ENCODE measurements around the gene POPDC3. TPM values are rescaled to one million over a fixed set of nuclear protein-coding genes. Genes with fewer than 3 reads are reported as not detected.

POPDC3 gene
- total RNA-seq, 4 donors from 2014 or later = not detected

GRCh38 chr6:105153676-105154075 is 26.1 kb downstream of the POPDC3 start:
- no peaks in the 10 kb centered on the region for H3K9me3 ChIP-seq
- WGBS = 83% methylated on average over 3 of the region's 3 CpGs
- H3K4me1 ChIP-seq = no peaks in the 10 kb centered on the region
- no peak overlapping the region for H3K27ac ChIP-seq
- no peaks in the 10 kb centered on the region for H3K27me3 ChIP-seq
- no peak overlapping the region for H3K4me3 ChIP-seq
- TF ChIP-seq EP300 (IDR thresholded peaks at IDR 0.05) = no peak
- no peak for TF ChIP-seq POLR2AphosphoS5 (IDR thresholded peaks at IDR 0.05)
- TF ChIP-seq POLR2A (IDR thresholded peaks at IDR 0.05) = no peak
- TF ChIP-seq, protein P1, sequence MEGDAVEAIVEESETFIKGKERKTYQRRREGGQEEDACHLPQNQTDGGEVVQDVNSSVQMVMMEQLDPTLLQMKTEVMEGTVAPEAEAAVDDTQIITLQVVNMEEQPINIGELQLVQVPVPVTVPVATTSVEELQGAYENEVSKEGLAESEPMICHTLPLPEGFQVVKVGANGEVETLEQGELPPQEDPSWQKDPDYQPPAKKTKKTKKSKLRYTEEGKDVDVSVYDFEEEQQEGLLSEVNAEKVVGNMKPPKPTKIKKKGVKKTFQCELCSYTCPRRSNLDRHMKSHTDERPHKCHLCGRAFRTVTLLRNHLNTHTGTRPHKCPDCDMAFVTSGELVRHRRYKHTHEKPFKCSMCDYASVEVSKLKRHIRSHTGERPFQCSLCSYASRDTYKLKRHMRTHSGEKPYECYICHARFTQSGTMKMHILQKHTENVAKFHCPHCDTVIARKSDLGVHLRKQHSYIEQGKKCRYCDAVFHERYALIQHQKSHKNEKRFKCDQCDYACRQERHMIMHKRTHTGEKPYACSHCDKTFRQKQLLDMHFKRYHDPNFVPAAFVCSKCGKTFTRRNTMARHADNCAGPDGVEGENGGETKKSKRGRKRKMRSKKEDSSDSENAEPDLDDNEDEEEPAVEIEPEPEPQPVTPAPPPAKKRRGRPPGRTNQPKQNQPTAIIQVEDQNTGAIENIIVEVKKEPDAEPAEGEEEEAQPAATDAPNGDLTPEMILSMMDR (IDR thresholded peaks at IDR 0.05) = no peak
- H3K36me3 ChIP-seq = no peaks in the 10 kb centered on the region
- DNase-seq (ENCODE audit: low spot score in 2 of 2) = no peak

- DNase-seq (ENCODE audit: low spot score in 2 of 2) = no peak
- TF ChIP-seq, protein P1 (IDR thresholded peaks at IDR 0.05) = no peak
- no peak for TF ChIP-seq POLR2AphosphoS5 (IDR thresholded peaks at IDR 0.05)
- TF ChIP-seq POLR2A (IDR thresholded peaks at IDR 0.05) = no peak
- no peak for TF ChIP-seq EP300 (IDR thresholded peaks at IDR 0.05)
- no peak overlapping the region for H3K27ac ChIP-seq
- H3K4me1 ChIP-seq = no peaks in the 10 kb centered on the region
- H3K4me3 ChIP-seq = no peak overlapping the region
- H3K27me3 ChIP-seq = no peaks in the 10 kb centered on the region
- H3K9me3 ChIP-seq = no peaks in the 10 kb centered on the region
- H3K36me3 ChIP-seq = no peaks in the 10 kb centered on the region
These were observed 26.9 kb downstream of the POPDC3 start for GRCh38 chr6:105152880-105153279.

GRCh38 chr6:105151644-105152043 is 28.2 kb downstream of the POPDC3 start:
- H3K27ac ChIP-seq = no peak overlapping the region
- H3K4me3 ChIP-seq = no peak overlapping the region
- H3K36me3 ChIP-seq = no peaks in the 10 kb centered on the region
- TF ChIP-seq POLR2AphosphoS5 (IDR thresholded peaks at IDR 0.05) = no peak
- TF ChIP-seq POLR2A (IDR thresholded peaks at IDR 0.05) = no peak
- no peak for TF ChIP-seq EP300 (IDR thresholded peaks at IDR 0.05)
- TF ChIP-seq, protein P1 (IDR thresholded peaks at IDR 0.05) = no peak
- no peaks in the 10 kb centered on the region for H3K9me3 ChIP-seq
- DNase-seq (ENCODE audit: low spot score in 2 of 2) = no peak
- H3K27me3 ChIP-seq = no peaks in the 10 kb centered on the region
- H3K4me1 ChIP-seq = no peaks in the 10 kb centered on the region

GRCh38 chr6:105138141-105138540 is 41.7 kb downstream of the POPDC3 start:
- TF ChIP-seq, protein P1 (IDR thresholded peaks at IDR 0.05) = no peak
- no peak for TF ChIP-seq POLR2AphosphoS5 (IDR thresholded peaks at IDR 0.05)
- TF ChIP-seq POLR2A (IDR thresholded peaks at IDR 0.05) = no peak
- no peak for TF ChIP-seq EP300 (IDR thresholded peaks at IDR 0.05)
- Histone ChIP-seq H3K9me3 (no peaks in the 10 kb centered on the region), H3K36me3 (no peaks in the 10 kb centered on the region), H3K4me1 (peaks cover 11% of the 10 kb centered on the region), H3K4me3 (no peak overlapping the region), H3K27me3 (peaks cover 11% of the 10 kb centered on the region), H3K27ac (no peak overlapping the region)
- 82% methylated on average over 2 of the region's 2 CpGs for WGBS
- DNase-seq (ENCODE audit: low spot score in 2 of 2) = no peak

DNA sequence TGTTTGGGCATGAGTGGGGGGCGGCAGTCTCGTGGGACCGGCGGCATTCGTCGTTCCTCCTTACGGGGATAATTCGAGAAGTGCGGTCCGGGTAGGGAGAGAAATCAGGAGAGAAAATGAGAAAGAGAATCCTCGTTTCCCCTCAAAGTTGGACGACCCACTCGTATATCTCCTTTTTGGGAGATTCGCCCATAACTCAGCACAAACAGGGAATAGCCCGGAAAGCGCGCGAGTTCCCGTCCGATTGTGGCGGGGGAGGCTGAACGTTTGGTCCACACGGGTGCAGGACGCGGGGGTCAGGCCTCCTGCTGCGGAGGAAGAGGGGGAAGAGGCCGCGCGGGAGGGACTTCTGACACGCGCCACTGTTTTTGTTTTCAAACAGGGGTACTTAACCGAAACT is 42.4 kb downstream of the POPDC3 start:
- Histone ChIP-seq H3K9me3 (no peaks in the 10 kb centered on the region), H3K4me1 (peaks cover 11% of the 10 kb centered on the region), H3K36me3 (no peaks in the 10 kb centered on the region), H3K27ac (no peak overlapping the region), H3K4me3 (peak overlapping the region; percentile 76), H3K27me3 (peaks cover 11% of the 10 kb centered on the region)
- TF ChIP-seq EP300 (IDR thresholded peaks at IDR 0.05) (no peak), POLR2A (IDR thresholded peaks at IDR 0.05) (no peak), POLR2AphosphoS5 (IDR thresholded peaks at IDR 0.05) (no peak)
- TF ChIP-seq, protein P1 (IDR thresholded peaks at IDR 0.05) = no peak
- WGBS = 10% methylated on average over 32 of the region's 32 CpGs
- DNase-seq (ENCODE audit: low spot score in 2 of 2) = no peak
